Glomerular endothelial cell (primary cell): ENCODE data around the gene GSS. TPM values are rescaled to one million over a fixed set of nuclear protein-coding genes. Genes with fewer than 3 reads are reported as not detected.

Experiments
- DNase-seq: peaks from one replicate; pipeline ENCODE4 v3.0.0-alpha.2; 2011; ENCODE audit warnings: low read depth, low spot score; ENCODE audit errors: extremely low read depth
- total RNA-seq: library from RNA; depleted of rRNA; stranded (reverse); fragments of >200 nt; gene quantifications from 2 replicates; pipeline ENCODE4 v1.2.3, GENCODE V29; 2015

GSS gene
- total RNA-seq, 1 donor from 2014 or later = 58.6 TPM

DNA sequence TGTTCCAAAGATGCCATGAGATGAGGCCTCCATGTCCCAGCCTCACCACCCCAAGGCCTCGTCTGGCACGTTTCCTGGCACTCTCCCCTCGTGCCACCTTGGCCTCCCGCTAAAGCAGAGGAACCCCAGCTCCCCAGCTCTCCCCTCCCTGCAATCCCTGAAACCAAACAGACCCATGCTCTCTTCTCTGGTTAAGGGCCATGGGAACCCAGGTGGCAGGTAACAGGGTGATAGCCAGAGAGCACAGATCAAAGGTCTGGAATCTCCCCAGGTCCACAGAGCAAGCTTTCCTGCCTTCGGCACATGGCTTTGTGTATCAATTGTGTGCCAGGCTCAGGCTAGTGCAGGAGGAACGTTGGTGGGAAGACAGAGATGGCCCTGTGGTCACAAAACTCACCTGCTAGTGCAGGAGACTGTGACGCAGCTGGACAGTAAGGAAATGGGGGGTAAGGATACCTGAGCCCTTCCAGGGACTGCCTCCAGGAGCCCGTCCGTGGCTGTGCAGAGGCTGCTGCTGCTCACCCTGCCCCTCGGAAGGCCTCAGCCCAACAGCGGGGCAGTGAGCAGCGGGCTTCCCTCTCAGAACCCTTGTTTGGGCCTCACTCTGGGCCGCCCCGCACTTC, 39.0 kb upstream of the GSS start:
- DNase-seq = no peak

DNA sequence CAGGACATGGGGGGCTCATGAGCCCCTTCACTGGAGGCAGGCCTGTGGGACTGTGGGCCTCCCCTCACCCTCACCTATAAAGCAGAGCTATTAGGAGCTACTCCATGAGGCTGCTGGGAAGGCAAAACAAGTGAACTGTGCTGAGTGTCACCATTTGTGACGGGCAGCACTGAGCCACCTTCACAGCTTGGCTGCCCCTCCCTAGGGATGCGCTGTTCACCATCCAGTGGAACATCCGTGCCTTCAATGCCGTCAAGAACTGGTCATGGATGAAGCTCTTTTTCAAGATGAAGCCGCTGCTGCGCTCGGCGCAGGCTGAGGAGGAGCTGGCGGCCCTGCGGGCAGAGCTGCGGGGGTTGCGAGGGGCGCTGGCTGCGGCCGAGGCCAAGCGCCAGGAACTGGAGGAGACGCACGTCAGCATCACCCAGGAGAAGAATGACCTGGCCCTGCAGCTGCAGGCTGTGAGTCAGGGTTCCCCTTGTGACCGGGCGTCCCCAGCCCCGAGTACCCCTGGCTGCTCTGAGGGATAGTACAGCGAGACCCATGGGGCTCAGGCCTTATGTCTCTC, 38.4 kb upstream of the GSS start:
- DNase-seq = no peak

DNA sequence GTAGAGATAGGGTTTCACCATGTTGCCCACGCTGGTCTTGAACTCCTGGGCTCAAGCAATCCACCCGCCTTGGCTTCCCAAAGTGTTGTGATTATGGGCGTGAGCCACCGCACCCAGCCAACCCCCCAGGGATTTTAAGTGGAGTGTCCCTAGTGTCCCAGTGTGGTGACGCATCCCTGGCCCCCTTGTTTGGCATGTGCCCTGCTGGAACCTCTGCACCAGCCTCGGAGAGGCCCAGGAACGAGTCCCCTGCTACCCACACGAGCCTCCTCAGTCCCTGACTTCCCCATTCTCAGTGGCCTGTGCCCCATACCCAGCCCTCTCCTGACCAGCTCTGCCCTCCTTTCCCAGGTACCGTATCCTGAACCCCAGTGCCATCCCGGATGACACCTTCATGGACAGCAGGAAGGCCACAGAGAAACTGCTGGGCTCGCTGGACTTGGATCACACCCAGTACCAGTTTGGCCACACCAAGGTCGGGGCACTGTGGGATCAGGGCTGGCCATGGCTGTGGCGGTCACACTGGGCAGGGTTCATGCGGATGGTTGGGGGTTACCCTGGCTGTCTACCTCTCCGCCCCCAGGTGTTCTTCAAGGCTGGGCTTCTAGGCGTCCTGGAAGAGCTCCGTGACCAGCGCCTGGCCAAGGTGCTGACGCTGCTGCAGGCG, 37.3 kb upstream of the GSS start:
- DNase-seq = no peak

DNA sequence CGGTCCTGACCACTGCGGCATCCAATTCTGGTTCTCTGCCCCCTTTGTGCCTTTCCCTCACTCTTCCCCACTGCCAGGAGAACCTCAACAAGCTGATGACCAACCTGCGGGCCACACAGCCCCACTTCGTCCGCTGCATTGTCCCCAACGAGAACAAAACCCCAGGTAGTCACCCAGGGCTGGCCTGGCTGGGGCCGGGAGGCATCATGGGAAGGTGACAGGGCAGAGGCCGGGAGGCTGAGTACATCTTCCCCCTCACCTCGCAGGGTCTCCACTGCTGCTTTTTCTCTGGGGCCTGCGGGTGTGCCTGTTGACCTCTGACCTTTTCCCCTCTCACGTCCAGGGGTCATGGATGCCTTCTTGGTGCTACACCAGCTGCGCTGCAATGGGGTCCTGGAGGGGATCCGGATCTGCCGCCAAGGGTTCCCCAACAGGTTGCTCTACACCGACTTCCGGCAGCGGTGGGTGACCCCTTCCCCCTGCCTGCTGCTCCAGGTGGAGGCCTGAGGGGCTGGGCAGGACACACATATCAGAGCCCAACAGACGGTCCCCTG, 35.1 kb upstream of the GSS start:
- no peak for DNase-seq

DNA sequence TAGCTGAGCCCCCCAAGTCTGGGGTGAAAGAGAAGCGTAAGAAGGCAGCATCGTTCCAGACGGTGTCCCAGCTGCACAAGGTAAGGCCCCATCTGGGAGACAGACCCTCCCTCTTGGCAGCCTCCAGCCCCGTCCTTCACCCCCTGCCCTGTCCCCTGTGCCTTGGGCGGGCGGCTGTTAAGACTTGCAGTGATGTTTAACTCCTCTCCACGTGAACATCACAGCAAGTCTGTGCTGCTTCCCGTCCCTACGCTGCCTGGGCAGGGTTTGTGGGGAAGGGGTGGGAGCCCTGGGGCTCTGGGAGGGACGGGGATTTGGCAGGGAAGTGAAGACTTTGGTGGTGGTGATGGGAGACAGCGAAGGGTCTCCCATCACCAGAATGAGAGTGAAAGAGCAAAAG, 34.6 kb upstream of the GSS start:
- DNase-seq = no peak

DNA sequence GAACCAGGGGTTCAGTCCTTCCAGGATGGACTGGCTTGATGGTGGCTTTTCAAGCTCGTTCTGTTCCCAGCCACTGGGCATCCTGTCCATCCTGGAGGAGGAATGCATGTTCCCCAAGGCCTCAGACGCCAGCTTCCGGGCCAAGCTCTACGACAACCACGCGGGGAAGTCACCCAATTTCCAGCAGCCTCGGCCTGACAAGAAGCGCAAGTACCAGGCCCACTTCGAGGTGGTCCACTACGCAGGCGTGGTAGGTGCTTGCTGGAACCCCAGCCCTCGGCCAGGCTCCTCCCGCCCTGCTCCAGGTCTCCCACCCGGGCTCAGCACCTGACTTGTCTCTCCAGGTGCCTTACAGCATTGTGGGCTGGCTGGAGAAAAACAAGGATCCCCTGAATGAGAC, 34.1 kb upstream of the GSS start:
- DNase-seq = no peak

DNA sequence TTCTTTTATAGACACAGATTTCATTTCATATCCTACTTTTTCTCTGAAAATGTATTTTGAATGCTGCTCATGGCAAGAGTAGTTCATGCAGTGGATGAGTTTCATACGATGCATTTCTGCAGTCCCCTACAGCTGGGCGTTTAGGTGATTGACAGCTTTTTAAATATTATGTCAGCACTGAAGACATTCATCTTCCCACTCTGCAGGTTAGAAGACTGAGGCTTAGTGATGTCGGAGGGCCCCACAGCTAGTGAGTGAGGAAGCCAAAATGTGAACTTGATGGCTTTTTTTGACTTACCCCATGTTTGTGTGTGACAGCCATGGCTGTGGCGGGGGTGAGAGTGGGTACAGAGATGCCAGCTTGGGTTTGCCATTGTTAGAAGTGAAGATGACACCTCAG, 33.5 kb upstream of the GSS start:
- no peak for DNase-seq

DNA sequence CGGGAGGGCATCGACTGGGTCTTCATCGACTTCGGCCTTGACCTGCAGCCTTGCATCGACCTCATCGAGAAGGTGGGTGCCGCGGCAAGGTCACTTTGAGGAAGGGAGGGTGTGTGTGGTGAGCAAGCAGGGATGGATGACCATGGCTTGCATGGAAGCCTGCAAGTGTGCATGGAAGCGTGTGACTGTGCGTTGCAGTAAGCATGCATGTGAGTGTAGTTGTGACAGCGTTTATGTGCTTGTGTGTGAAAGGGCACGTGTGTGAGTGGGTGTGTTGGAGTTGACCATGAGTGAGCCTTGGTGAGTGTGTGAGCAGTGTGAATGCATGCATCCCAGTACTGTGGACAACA, 32.6 kb upstream of the GSS start:
- DNase-seq = no peak

DNA sequence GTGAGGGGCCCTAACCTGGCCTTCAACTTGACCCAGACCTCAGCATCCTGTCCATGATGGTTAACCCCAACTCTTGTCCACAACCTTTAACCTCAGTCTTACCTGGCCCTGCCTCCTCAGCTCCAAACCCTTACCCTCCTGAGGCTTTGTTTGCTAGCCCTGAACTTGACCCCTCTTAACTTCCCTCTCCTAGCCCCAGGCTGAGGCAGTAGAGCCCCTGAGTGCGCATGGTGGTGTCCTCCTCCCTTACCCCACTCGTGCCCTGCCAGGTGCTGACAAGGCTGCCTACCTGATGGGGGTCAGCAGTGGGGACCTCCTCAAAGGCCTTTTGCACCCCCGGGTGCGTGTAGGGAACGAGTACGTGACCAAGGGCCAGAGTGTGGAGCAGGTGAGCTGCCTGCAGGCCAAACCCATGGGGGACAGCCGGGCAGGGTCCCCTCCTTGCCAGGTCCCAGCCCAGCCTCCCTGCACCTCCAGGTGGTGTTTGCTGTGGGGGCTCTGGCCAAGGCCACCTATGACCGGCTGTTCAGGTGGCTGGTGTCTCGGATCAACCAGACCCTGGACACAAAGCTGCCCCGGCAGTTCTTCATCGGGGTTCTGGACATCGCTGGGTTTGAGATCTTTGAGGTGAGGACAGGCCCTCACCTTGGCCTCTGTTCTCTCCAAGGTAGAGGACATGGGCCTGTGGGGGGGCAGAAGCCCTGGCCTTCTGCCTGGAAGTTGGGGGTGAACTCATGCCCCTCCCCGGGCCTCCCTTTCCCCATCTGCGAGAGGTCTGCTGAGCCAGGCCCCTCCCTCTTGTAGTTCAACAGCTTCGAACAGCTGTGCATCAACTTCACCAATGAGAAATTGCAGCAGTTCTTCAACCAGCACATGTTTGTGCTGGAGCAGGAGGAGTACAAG, 31.9 kb upstream of the GSS start:
- no peak for DNase-seq

DNA sequence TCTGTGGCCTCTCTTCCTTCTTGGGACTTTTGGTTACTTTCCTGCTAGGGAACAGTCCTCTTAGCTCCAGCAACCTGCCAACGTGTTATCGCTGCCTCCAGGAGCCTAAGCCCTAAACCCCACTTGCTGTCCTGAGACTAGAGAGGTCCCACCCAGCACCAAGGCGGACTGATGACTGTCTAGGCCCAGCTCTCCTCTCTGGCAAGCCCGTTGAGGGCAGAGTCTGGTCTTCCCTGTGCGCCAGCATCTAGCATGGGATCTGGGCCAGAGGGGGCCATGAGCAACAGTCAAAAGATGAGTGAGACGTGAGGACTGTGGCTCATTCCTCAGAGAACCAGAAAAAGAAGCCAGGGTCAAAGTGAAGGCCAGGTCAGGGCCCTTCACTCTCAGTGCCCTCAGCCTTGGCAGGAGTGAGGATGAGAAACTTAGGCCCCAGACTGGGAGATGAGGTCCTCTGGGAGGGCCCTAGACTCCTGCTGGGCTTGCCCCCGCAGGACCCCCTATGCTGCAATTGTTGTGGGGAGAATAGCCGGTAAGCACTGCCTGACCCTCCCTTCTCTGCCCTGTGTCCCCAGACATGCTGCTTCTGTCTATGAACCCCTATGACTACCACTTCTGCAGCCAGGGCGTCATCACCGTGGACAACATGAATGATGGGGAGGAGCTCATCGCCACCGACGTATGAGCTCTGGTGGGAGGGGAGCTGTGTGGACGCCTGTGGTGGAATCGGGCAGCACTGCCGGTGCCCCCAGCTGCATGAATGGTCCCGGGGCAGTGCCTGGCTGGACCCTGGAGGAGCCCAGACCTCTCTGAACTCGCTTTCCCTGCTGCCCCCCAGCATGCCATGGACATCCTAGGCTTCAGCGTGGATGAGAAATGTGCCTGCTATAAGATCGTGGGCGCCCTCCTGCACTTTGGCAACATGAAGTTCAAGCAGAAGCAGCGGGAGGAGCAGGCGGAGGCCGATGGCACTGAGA, 31.0 kb upstream of the GSS start:
- DNase-seq = no peak

DNA sequence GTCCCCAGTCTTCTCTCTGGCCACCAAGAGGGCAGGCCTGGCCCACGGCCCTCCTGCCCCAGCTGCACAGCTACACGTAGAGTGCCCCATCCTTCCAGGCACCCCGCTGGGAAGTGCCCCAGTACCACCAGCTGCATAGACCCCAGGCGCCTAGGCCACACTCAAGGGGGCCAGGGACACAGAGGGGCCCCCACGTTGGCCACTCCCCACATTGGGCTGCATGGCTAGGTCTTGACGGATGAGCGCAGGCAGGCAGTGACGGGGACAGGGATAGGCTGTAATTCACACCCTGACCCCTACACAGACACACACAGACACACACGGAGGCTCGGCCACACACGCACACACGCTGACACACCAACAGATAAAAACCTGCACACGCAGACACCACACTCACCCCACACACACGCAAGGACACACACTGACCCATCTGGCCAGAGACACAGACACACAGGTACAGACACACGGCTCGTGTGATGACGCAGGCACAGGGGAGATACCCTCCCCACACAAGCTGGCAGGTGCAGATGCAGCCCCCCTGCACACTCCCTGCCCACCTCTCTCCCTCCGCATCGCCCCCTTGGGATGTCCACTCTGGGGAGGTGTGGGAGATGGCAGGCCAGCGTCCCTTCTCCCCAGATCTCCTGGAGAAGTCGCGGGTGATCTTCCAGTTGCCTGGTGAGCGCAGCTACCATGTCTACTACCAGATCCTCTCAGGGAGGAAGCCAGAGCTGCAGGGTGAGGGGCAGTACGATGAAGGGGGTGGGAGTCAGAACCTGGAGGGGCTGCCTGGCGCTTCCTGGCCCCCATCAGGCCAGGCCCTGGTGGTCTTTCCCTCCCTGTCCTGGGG, 30.1 kb upstream of the GSS start:
- no peak for DNase-seq

DNA sequence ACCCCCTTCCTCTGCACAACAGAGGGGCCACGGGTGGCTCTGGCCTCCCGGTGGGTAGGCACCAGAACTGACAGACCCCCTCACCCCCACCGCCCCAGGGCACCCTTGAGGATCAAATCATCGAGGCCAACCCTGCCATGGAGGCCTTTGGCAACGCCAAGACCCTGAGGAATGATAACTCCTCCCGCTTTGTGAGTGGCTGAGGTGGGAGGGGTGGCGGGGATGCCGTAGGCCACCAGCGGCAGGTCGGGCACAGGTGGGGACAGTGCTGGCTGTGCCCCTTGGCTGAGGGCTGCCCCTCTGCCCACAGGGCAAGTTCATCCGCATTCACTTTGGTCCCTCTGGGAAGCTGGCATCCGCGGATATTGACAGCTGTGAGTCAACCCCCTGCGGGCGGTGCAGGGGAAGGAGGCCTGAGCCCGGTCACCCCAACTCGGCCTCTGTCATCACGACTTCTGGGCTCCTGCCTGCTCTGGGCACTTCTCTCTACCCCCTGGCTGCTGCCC, 29.2 kb upstream of the GSS start:
- no peak for DNase-seq

DNA sequence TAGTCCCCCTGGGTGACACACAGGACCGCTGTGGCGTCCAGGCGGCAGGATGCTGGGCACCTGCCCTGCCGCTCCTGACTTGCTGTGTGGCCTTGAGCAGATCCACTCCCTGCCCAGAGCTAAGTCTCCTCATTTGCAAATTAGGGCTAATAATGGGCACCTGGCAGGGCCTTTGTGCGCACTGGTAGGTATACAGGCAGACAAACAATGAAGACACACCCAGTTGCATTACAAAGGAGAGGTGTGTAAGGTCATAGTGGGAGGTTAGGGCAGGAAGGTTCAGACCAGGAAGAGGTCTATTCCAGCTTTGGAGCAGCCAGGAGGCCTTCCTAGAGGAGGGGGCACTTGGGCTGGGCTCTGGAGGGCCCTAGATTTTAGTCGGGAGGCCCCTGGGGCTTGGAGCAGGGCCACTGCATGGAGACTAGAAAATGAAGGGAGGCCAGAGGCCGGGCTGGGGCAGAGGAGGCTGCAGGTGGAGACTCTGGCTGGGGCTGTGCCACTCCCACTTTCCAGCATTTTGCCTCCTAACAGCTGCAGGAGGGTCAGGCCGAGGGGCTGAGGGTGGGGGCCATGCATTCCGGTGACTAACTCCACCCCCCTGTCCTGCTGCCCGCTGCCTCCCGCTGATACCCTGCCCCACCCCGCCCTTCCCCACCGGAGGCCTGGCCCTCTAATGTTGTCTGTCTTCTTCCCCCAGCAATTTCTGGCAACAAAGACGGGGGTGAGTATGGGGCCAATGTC, 28.6 kb upstream of the GSS start:
- DNase-seq = no peak

DNA sequence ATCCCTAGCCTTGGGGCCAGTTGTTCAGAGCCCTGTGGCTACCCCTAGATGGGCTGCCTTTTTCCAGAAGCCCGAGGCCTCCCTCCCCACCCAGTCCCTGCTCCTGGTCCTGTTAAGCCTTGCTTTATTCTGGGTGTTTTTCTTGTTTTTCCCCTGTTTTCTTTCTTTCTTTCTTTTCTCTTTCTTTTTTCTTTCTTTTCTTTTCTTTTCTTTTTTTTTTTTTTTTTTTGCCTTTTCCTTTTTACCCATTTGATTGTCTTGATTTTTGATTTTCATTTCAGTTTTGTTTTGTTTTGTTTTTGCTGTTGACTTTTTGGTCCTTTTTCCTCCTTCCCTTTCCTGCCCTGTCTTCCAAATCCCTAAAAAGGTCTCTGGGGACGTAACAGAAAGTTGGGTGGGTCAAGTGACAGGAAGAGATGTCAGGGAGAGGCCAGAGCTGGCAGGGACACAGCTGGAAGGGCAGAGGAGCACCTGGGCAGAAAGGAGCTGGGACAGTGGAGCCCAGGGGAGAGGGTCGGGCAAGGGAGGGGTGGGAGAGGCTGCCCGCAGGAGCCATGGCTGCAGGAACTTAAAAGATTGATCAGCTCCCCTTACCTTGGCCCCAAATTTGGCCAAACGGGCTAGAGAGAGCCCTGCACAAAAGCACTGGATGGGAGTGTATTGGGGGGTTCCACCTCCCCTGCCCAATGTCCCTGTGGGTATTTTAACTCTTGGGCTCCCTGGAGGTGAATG, 27.6 kb upstream of the GSS start:
- DNase-seq = no peak

DNA sequence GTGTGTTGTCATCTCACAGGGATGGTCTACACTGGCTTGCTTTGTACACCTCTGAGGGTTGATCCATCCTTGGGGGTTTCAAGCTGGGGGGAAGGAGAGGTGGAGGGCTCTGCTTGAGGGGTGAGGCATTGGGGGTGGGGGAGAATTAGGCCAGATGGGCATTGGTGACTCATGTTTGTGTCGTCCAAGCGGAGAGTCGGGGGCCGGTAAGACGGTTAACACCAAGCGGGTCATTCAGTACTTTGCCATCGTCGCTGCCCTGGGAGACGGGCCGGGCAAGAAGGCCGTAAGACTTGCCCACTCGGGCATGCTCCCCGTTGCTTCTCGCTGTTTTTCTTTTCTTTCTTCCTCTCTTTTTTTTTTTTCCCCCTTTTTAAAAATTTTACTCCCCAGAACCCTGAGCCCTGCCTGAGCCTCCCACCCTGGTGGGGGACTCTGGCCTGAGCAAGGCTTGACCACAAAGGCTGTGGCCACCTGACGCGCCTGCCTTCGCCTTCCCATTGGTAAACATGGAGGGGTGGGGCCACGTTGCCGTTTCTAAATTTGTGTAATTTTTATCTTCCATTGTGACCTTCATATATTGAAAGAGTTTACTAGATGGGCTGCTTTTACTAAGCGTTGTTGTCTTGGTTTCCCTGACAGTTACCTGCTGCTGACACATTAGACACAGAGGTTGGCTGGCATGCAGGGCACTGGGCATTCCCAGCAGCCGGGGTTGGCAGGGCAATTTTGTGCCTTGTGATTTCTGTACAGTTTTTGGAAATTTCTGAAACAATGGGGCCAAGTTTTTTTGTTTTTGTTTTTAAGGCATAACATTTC, 26.9 kb upstream of the GSS start:
- no peak for DNase-seq

DNA sequence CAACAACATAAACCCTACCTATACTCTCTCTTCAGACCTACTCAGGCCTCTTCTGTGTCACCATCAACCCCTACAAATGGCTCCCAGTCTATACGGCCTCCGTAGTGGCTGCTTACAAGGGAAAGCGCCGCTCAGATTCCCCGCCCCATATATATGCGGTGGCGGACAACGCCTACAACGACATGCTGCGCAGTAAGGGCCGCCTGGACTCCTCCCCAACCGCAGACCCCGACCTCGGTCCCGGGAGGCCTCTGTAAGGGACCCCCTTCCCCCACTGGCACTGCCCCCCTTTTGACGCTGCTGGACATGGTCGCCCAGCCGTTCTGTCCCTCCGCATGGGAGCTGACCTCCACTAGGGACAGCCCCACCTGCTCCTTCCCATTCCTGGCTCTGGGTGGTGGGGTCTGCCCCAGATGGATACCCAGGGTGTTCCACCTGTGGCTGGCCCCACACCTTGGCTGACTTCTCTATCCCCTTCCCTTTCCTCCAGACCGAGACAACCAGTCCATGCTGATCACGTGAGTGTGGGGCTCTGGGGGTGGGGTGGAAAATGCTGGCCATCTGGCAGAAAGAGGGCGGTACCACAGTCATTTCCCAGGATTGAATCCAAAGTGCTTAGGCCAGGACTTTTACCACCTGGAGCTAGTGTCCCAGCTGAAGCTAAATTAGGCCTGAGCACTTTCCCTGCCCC, 25.1 kb upstream of the GSS start:
- no peak for DNase-seq
